RPMI8226 (cell line): Measurements from ENCODE around the gene RNF208.
A peak's percentile ranks its signal among the peaks of the same experiment; 100 is the strongest.

Experiments used
- DNase-seq: peaks from one replicate; pipeline ENCODE4 v3.0.0-alpha.2; 2015

The RNF208 gene

GRCh38 chr9:137226338-137227053 lies 4.5 kb upstream of the RNF208 start:
- DNase-seq: no peak

- no peak for DNase-seq
These were observed 3.8 kb upstream of the RNF208 start for GRCh38 chr9:137225699-137226331.

GRCh38 chr9:137224830-137225694 lies 3.0 kb upstream of the RNF208 start, which contains the start of gene CYSRT1:
Gene CYSRT1, plus strand, starts transcription at chr9:137225174. Its CDS starts 448 bp downstream, at chr9:137225622.
- peak; percentile 97 for DNase-seq

- peak; percentile 100 for DNase-seq
These were observed 1.3 kb upstream of the RNF208 start for GRCh38 chr9:137223078-137223970.

GRCh38 chr9:137221506-137222111 lies 431 bp downstream of the RNF208 start:
- peak; percentile 70 for DNase-seq

- no peak for DNase-seq
These were observed 940 bp downstream of the RNF208 start for GRCh38 chr9:137221095-137221505.

- DNase-seq: no peak
These were observed 1.5 kb downstream of the RNF208 start for GRCh38 chr9:137220317-137221094.

GRCh38 chr9:137219757-137220316 lies 2.2 kb downstream of the RNF208 start:
- no peak for DNase-seq

- no peak for DNase-seq
These were observed 3.2 kb downstream of the RNF208 start for GRCh38 chr9:137218754-137219271.

GRCh38 chr9:137218212-137218753 lies 3.8 kb downstream of the RNF208 start:
- DNase-seq: no peak

GRCh38 chr9:137217276-137218211 lies 4.5 kb downstream of the RNF208 start:
- no peak for DNase-seq

GRCh38 chr9:137216188-137216965 lies 5.7 kb downstream of the RNF208 start:
- no peak for DNase-seq

- DNase-seq: no peak
These were observed 6.6 kb downstream of the RNF208 start for GRCh38 chr9:137215196-137215986.

- DNase-seq: no peak
These were observed 7.4 kb downstream of the RNF208 start for GRCh38 chr9:137214620-137215019.

GRCh38 chr9:137213160-137214060 lies 8.6 kb downstream of the RNF208 start:
- no peak for DNase-seq

- no peak for DNase-seq
These were observed 9.5 kb downstream of the RNF208 start for GRCh38 chr9:137212520-137212919.
